Left lobe of liver (tissue), 2 donors: ENCODE results near the gene RNF44. TPM values are rescaled to one million over a fixed set of nuclear protein-coding genes. Genes with fewer than 3 reads are reported as not detected.
"Not testable (repeated sequence)": the region's sequence is repeated elsewhere in the genome, so short reads cannot be mapped to it uniquely, and the experiment has no call there.

ENCODE experiments used
- ATAC-seq: fragments of 200-7000 bp; cut with Tn5 transposase; one replicate; pipeline ENCODE4 v1.9.1; 2020; ENCODE audit warnings: mild to moderate bottlenecking, moderate library complexity
- DNase-seq: peaks from one replicate; pipeline ENCODE4 v3.0.0-alpha.2; 2020; ENCODE audit warnings: low spot score
- total RNA-seq: library from RNA; stranded (reverse); gene quantifications from one replicate; pipeline ENCODE4 v1.2.1, GENCODE V29; 2021
- donor health status: DM: no; HTN: no; CAD: no; lungs with moderate emphysema.
- donor health status: DM: no; HTN: yes; CAD: no.

The RNF44 gene
- total RNA-seq, 1 donor from 2014 or later = 15.3 TPM

DNA sequence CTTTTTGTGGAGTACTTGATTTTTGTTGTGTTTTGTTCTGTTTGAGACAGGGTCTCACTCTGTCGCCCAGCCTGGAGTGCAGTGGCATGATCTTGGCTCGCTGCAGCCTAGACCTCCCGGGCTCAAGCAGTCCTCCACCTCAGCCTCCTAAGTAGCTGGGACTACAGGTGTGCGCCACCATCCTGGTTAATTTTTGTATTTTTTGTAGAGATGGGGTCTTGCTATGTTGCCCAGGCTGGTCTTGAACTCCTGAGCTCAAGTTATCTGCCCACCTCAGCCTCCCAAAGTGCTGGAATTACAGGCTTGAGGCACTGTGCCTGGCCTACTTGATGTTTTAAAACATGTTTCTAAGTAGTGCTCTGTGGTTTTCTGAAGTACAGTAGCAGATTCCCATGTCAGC is 50.0 kb downstream of the RNF44 start:
- ATAC-seq, DNase-seq: not testable (repeated sequence)

DNA sequence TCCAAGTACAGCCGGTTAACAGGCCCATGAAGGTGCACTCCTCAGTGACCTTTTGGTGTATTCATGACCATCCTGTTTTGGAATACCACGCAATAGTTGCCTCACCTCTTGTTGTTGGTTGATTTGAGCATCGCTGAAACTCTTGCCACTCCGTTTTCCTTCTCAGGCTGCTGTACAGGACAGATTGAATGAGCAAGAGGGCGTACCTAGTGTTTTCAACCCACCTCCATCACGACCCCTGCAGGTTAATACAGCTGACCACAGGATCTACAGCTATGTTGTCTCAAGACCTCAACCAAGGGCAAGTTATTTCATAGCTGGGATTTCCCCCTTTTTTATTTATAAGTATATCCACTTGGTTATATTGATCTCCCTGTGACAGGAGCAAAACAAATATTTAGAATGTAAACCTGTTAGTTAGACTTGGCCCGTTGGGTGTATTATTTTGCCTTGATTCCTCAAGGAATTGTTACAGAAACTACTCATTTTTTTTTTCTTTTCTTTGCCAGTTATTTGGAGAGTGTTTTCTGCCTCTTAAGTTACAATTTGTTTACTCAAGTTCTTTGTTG is 50.9 kb downstream of the RNF44 start:
- peak; percentile 57 for ATAC-seq

DNA sequence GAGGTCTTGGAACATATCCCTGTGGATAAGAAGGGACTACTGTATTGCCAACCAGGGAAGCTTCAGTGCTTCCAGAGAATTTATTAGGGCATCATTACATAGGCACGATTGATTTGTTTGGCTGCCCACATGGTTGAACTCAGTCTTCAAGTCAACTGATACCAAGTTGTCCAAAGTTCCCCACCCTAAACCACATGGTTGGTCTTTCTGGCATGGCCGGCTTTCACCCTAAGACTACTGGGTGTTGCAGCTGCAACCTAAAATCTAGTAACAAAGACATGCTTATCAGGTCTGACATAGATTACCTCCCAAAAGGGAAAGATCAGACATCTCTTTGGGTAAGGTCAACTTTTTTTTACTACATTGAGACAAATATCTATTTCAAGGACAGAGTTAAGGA is 52.0 kb downstream of the RNF44 start:
- ATAC-seq = no peak

More for the DNA sequence above, 50.9 kb downstream of the RNF44 start:
- DNase-seq = no peak

DNA sequence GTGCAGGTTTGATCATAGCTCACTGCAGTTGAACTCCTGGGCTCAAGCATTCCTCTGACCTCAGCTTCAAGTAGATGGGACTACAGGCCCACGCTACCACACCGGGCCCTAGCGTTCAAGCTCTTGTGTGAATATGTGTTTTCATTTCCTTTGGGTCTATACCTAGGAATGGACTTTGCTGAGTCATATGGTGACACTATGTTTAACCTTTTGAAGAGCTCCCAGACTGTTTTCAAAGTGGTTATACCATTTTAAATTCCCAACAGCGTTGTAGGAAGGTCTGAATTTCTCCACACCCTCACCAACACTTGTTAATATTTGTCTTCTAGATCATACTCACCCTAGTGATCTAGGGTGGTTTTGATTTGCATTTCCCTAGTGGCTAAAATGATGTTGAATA is 55.5 kb downstream of the RNF44 start:
- ATAC-seq = no peak
- DNase-seq = no peak

More for the DNA sequence above, 52.0 kb downstream of the RNF44 start:
- no peak for DNase-seq

Other genes starting within 250 kb of the RNF44 start
- gene KIAA1191, start 175.6 kb downstream of the RNF44 start, total RNA-seq = 51.9 TPM
- gene ARL10, start 171.9 kb downstream of the RNF44 start, total RNA-seq = 1.8 TPM
- 12.0 TPM for gene NOP16, start 148.8 kb downstream of the RNF44 start, total RNA-seq
- 49.2 TPM for gene HIGD2A, start 148.7 kb downstream of the RNF44 start, total RNA-seq
- gene CLTB, start 120.9 kb downstream of the RNF44 start, total RNA-seq = 37.3 TPM
- 16.5 TPM for gene FAF2, start 89.0 kb downstream of the RNF44 start, total RNA-seq
- 87.3 TPM for gene CDHR2, start 11.9 kb upstream of the RNF44 start, total RNA-seq
- gene GPRIN1, start 72.8 kb upstream of the RNF44 start, total RNA-seq = 0.18 TPM
- not detected for gene SNCB, start 93.1 kb upstream of the RNF44 start, total RNA-seq
- gene EIF4E1B, start 93.3 kb upstream of the RNF44 start, total RNA-seq = not detected
- gene TSPAN17, start 110.1 kb upstream of the RNF44 start, total RNA-seq = 13.7 TPM